HEK293 (cell line): ENCODE measurements around the gene TSPO.

Source experiments
- CTCF ChIA-PET: fragments of 350-600 bp; formaldehyde crosslinking; extraction: SDS; loops from one replicate; lab custom pipeline; 2021; ENCODE audit warnings: antibody characterized with exemption; lab: Yijun Ruan, JAX
- POLR2A ChIA-PET: fragments of 300-600 bp; formaldehyde crosslinking; extraction: SDS; loops from one replicate; lab custom pipeline; 2020; ENCODE audit warnings: antibody characterized with exemption, inconsistent platforms; lab: Yijun Ruan, JAX
- H3K27ac ChIP-seq: fragments of 200-500 bp; sonication (Bioruptor generic); 2 replicates; pipeline ENCODE4 v1.5.1; 2014; ENCODE audit warnings: low read depth, low read length, control low read depth, inconsistent platforms; ENCODE audit errors: extremely low read depth
- H3K36me3 ChIP-seq, 2 experiments: fragments of 200-500 bp in 1 of 2; sonication (Bioruptor generic) in 1 of 2; 1 replicate in 1 of 2; 2 replicates in 1 of 2; pipeline ENCODE4 v1.5.1; 2014 to 2017; ENCODE audit warnings: inconsistent platforms in 2 of 2, low read length in 2 of 2; ENCODE audit not compliant: control insufficient read depth in 2 of 2, insufficient read depth in 1 of 2
- H3K4me1 ChIP-seq: fragments of 200-500 bp; sonication (Bioruptor generic); 2 replicates; pipeline ENCODE4 v1.5.1; 2014; ENCODE audit warnings: mild to moderate bottlenecking, low read length, inconsistent platforms; ENCODE audit not compliant: control insufficient read depth, insufficient read depth
- H3K4me3 ChIP-seq: 2 replicates; pipeline ENCODE4 v1.5.1; 2011; ENCODE audit warnings: low read depth, mild to moderate bottlenecking, control low read depth, low read length, moderate library complexity
- H3K9me3 ChIP-seq: fragments of 200-500 bp; sonication (Bioruptor generic); 2 replicates; pipeline ENCODE4 v1.5.1; 2014; ENCODE audit warnings: low read depth, low read length, inconsistent platforms; ENCODE audit not compliant: control insufficient read depth, insufficient read depth
- GLI2 ChIP-seq: fragments of 450-650 bp; formaldehyde crosslinking; IDR thresholded peaks from 2 replicates; pipeline ENCODE4; 2017; ENCODE audit warnings: missing biosample characterization, missing genetic modification characterization, low read depth, borderline replicate concordance
- GLI4 ChIP-seq: fragments of 450-650 bp; formaldehyde crosslinking; IDR thresholded peaks from 2 replicates; pipeline ENCODE4 v1.5.1; 2016; ENCODE audit warnings: missing biosample characterization, missing genetic modification characterization
- KLF1 ChIP-seq: fragments of 450-650 bp; formaldehyde crosslinking; IDR thresholded peaks from 2 replicates; pipeline ENCODE4 v1.5.1; 2016; ENCODE audit warnings: missing biosample characterization, missing genetic modification characterization
- KLF8 ChIP-seq: fragments of 450-650 bp; formaldehyde crosslinking; IDR thresholded peaks from 2 replicates; pipeline ENCODE4 v1.5.1; 2016; ENCODE audit warnings: missing biosample characterization, missing genetic modification characterization
- RBAK ChIP-seq: fragments of 450-650 bp; formaldehyde crosslinking; IDR thresholded peaks from 2 replicates; pipeline ENCODE4 v1.5.1; 2016; ENCODE audit warnings: missing biosample characterization, missing genetic modification characterization
- ZBTB1 ChIP-seq: fragments of 450-650 bp; formaldehyde crosslinking; IDR thresholded peaks from 2 replicates; pipeline ENCODE4 v1.5.1; 2016; ENCODE audit warnings: missing biosample characterization, missing genetic modification characterization
- ZBTB17 ChIP-seq: fragments of 450-650 bp; formaldehyde crosslinking; IDR thresholded peaks from 2 replicates; pipeline ENCODE4 v1.5.1; 2016; ENCODE audit warnings: missing biosample characterization, missing genetic modification characterization
- ZBTB48 ChIP-seq: fragments of 450-650 bp; formaldehyde crosslinking; IDR thresholded peaks from 2 replicates; pipeline ENCODE4 v1.5.1; 2016; ENCODE audit warnings: missing biosample characterization, missing genetic modification characterization
- ZFP3 ChIP-seq: fragments of 450-650 bp; formaldehyde crosslinking; IDR thresholded peaks from 2 replicates; pipeline ENCODE4 v1.5.1; 2016; ENCODE audit warnings: low read depth, missing biosample characterization, missing genetic modification characterization
- ZNF169 ChIP-seq: fragments of 450-650 bp; formaldehyde crosslinking; IDR thresholded peaks from 2 replicates; pipeline ENCODE4 v1.5.1; 2016; ENCODE audit warnings: missing biosample characterization, missing genetic modification characterization
- ZNF324 ChIP-seq: fragments of 450-650 bp; formaldehyde crosslinking; IDR thresholded peaks from 2 replicates; pipeline ENCODE4 v1.5.1; 2016; ENCODE audit warnings: missing biosample characterization, missing genetic modification characterization
- ZNF335 ChIP-seq: fragments of 450-650 bp; formaldehyde crosslinking; conservative IDR thresholded peaks from 2 replicates; pipeline ENCODE4 v1.5.1; 2016; ENCODE audit warnings: missing biosample characterization, missing genetic modification characterization
- ZNF362 ChIP-seq: fragments of 450-650 bp; formaldehyde crosslinking; IDR thresholded peaks from 2 replicates; pipeline ENCODE4 v1.5.1; 2016; ENCODE audit warnings: missing biosample characterization, missing genetic modification characterization
- ZNF423 ChIP-seq: fragments of 450-650 bp; formaldehyde crosslinking; IDR thresholded peaks from 2 replicates; pipeline ENCODE4 v1.5.1; 2016; ENCODE audit warnings: missing biosample characterization, missing genetic modification characterization
- ZNF473 ChIP-seq: fragments of 450-650 bp; formaldehyde crosslinking; IDR thresholded peaks from 2 replicates; pipeline ENCODE4 v1.5.1; 2017; ENCODE audit warnings: missing biosample characterization, missing genetic modification characterization
- ZNF529 ChIP-seq: fragments of 450-650 bp; formaldehyde crosslinking; IDR thresholded peaks from 2 replicates; pipeline ENCODE4 v1.5.1; 2017; ENCODE audit warnings: missing genetic modification characterization, missing biosample characterization; ENCODE audit not compliant: insufficient replicate concordance
- ZNF558 ChIP-seq: fragments of 450-650 bp; formaldehyde crosslinking; IDR thresholded peaks from 2 replicates; pipeline ENCODE4 v1.5.1; 2016; ENCODE audit warnings: missing biosample characterization, missing genetic modification characterization
- ZNF610 ChIP-seq: fragments of 450-650 bp; formaldehyde crosslinking; IDR thresholded peaks from 2 replicates; pipeline ENCODE4 v1.5.1; 2016; ENCODE audit warnings: missing biosample characterization, missing genetic modification characterization, borderline replicate concordance
- TF ChIP-seq, protein P1 (sequence below): fragments of 450-650 bp; formaldehyde crosslinking; IDR thresholded peaks from 2 replicates; pipeline ENCODE4 v1.5.1; 2016; ENCODE audit warnings: missing biosample characterization, missing genetic modification characterization
- TF ChIP-seq, protein P2 (sequence below): fragments of 450-650 bp; formaldehyde crosslinking; IDR thresholded peaks from 2 replicates; pipeline ENCODE4 v1.5.1; 2017; ENCODE audit warnings: missing biosample characterization, mild to moderate bottlenecking, missing genetic modification characterization, moderate library complexity
- TF ChIP-seq, protein P3 (sequence below): fragments of 450-650 bp; formaldehyde crosslinking; IDR thresholded peaks from 2 replicates; pipeline ENCODE4 v1.5.1; 2017; ENCODE audit warnings: missing biosample characterization, missing genetic modification characterization
- TF ChIP-seq, protein P4 (sequence below): fragments of 450-650 bp; formaldehyde crosslinking; IDR thresholded peaks from 2 replicates; pipeline ENCODE4 v1.5.1; 2016; ENCODE audit warnings: missing biosample characterization, missing genetic modification characterization

TSPO gene

DNA sequence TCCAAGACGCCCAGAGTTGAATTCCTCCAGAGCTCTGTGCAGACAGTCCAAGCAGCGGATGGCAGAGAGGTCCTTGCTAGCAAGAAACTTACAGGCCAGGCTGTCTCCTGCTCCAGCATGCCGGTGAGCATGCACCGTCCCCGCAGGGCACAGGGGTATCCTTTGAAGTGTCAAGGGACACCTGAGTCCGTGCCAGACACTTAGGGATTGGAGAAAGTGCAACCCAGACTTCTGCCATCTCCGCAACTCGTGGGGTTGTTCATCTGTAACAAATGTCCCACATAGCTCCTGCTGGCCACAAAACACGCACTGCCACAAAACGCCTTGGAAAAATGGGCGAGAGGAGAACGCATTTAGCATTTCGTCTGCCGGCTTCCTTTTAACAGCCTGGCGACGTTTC is 13.3 kb downstream of the TSPO start:
- Histone ChIP-seq H3K4me1 (no peaks in the 10 kb centered on the region), H3K36me3 (peaks cover 0 to 34% of the 10 kb centered on the region in 2 experiments; a peak in 1 of 3 replicates), H3K4me3 (no peak overlapping the region), H3K27ac (no peak overlapping the region), H3K9me3 (no peaks in the 10 kb centered on the region)
- TF ChIP-seq ZBTB1 (tag by site-specific recombination) (no peak), ZBTB48 (0 out of 2 replicates have a peak, but pooled peaks have one; percentile 28), ZBTB17 (peak; percentile 86), ZNF335 (tag by site-specific recombination) (no peak)
- ChIA-PET CTCF (no interaction called here), POLR2A (interaction anchor here (1.2 to 1.5 kb wide), 3 partner anchors 16 to 23 kb away, joined by 4 to 5 read pairs (median 4); no protein-coding TSS in a partner anchor)

GRCh38 chr22:43166132-43166930 is 15.0 kb downstream of the TSPO start:
- POLR2A ChIA-PET: no interaction called here
- H3K27ac ChIP-seq: no peak overlapping the region
- peaks cover 6 to 51% of the 10 kb centered on the region in 2 experiments; a peak in 2 of 3 replicates for H3K36me3 ChIP-seq
- H3K4me1 ChIP-seq: no peaks in the 10 kb centered on the region
- H3K9me3 ChIP-seq: no peaks in the 10 kb centered on the region
- H3K4me3 ChIP-seq: no peak overlapping the region
- no peak for TF ChIP-seq ZNF169
- TF ChIP-seq GLI2 (tag by site-specific recombination): no peak
- TF ChIP-seq ZNF610 (tag by site-specific recombination): no peak
- no peak for TF ChIP-seq KLF1 (tag by site-specific recombination)
- TF ChIP-seq, protein P1, sequence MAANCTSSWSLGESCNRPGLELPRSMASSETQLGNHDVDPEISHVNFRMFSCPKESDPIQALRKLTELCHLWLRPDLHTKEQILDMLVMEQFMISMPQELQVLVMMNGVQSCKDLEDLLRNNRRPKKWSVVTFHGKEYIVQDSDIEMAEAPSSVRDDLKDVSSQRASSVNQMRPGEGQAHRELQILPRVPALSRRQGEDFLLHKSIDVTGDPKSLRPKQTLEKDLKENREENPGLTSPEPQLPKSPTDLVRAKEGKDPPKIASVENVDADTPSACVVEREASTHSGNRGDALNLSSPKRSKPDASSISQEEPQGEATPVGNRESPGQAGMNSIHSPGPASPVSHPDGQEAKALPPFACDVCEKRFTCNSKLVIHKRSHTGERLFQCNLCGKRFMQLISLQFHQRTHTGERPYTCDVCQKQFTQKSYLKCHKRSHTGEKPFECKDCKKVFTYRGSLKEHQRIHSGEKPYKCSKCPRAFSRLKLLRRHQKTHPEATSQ: no peak
- TF ChIP-seq, protein P2, sequence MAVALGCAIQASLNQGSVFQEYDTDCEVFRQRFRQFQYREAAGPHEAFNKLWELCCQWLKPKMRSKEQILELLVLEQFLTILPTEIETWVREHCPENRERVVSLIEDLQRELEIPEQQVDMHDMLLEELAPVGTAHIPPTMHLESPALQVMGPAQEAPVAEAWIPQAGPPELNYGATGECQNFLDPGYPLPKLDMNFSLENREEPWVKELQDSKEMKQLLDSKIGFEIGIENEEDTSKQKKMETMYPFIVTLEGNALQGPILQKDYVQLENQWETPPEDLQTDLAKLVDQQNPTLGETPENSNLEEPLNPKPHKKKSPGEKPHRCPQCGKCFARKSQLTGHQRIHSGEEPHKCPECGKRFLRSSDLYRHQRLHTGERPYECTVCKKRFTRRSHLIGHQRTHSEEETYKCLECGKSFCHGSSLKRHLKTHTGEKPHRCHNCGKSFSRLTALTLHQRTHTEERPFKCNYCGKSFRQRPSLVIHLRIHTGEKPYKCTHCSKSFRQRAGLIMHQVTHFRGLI: no peak
- no peak for TF ChIP-seq ZFP3 (tag by site-specific recombination)
- no peak for TF ChIP-seq KLF8
- TF ChIP-seq, protein P3, sequence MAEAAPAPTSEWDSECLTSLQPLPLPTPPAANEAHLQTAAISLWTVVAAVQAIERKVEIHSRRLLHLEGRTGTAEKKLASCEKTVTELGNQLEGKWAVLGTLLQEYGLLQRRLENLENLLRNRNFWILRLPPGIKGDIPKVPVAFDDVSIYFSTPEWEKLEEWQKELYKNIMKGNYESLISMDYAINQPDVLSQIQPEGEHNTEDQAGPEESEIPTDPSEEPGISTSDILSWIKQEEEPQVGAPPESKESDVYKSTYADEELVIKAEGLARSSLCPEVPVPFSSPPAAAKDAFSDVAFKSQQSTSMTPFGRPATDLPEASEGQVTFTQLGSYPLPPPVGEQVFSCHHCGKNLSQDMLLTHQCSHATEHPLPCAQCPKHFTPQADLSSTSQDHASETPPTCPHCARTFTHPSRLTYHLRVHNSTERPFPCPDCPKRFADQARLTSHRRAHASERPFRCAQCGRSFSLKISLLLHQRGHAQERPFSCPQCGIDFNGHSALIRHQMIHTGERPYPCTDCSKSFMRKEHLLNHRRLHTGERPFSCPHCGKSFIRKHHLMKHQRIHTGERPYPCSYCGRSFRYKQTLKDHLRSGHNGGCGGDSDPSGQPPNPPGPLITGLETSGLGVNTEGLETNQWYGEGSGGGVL: no peak
- TF ChIP-seq RBAK (tag by site-specific recombination): no peak
- no peak for TF ChIP-seq ZNF473 (tag by site-specific recombination)
- TF ChIP-seq ZBTB48: no peak
- no peak for TF ChIP-seq ZNF362
- TF ChIP-seq, protein P4, sequence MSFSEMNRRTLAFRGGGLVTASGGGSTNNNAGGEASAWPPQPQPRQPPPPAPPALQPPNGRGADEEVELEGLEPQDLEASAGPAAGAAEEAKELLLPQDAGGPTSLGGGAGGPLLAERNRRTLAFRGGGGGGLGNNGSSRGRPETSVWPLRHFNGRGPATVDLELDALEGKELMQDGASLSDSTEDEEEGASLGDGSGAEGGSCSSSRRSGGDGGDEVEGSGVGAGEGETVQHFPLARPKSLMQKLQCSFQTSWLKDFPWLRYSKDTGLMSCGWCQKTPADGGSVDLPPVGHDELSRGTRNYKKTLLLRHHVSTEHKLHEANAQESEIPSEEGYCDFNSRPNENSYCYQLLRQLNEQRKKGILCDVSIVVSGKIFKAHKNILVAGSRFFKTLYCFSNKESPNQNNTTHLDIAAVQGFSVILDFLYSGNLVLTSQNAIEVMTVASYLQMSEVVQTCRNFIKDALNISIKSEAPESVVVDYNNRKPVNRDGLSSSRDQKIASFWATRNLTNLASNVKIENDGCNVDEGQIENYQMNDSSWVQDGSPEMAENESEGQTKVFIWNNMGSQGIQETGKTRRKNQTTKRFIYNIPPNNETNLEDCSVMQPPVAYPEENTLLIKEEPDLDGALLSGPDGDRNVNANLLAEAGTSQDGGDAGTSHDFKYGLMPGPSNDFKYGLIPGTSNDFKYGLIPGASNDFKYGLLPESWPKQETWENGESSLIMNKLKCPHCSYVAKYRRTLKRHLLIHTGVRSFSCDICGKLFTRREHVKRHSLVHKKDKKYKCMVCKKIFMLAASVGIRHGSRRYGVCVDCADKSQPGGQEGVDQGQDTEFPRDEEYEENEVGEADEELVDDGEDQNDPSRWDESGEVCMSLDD (tag by site-specific recombination): no peak
- TF ChIP-seq ZNF558 (tag by site-specific recombination): no peak
- no peak for TF ChIP-seq ZNF423 (tag by site-specific recombination)
- TF ChIP-seq GLI4 (tag by site-specific recombination): no peak
- no peak for TF ChIP-seq ZNF529 (tag by site-specific recombination)
- TF ChIP-seq ZNF324 (tag by site-specific recombination): no peak
- CTCF ChIA-PET: interaction anchor here (1.0 to 1.1 kb wide), 2 partner anchors 62 to 63 kb away, joined by 3 read pairs; no protein-coding TSS in a partner anchor
